ENCODE results near the gene TTLL6. TPM values are rescaled to one million over a fixed set of nuclear protein-coding genes. Genes with fewer than 3 reads are reported as not detected.

Gene TTLL6
- polyA plus RNA-seq, 2 of the 4 experiments (the other 2 are of a cell fraction), result 1.6 to 7.8 TPM

DNA sequence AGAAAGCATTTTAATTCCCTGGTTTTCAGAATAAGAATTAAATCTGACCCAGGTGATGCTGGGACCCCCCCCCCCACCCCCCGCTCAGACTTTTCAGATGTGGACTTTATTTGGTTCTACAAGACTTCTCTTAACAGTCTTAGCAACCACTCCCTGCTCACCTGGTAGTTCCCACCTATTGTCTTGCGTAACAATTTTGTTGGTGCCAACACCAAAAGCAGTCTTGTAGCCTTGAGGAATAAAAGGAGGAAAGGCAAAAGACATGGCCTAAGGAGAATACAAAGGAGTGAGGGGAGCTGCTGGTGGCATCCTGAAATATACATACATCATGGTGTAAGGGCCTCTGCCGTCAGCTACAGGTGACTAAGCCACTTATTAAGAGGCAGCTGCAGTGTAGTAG lies 5.0 kb downstream of the TTLL6 start:
- peaks cover 39% of the 10 kb centered on the region for H3K4me1 ChIP-seq
- 86% methylated on average over 2 of the region's 3 CpGs for WGBS (ENCODE audit: missing lambda C conversion rate)
- H3K4me3 ChIP-seq, result no peak overlapping the region
- no peak overlapping the region for H3K4me2 ChIP-seq
- no peaks in the 10 kb centered on the region for H3K9me3 ChIP-seq
- H3K27ac ChIP-seq, result peak overlapping the region in 1 of 2 experiments; percentile 46; a peak in 1 of 6 replicates
- FAIRE-seq (no peak), ATAC-seq (no peak), DNase-seq (ENCODE audit: low read depth in 1 of 2, low spot score in 1 of 2) (no peak)
- POLR2A ChIA-PET, result no interaction called here
- CTCF ChIA-PET, result interaction anchor here (1.1 to 70.2 kb wide), 7 partner anchors 10 to 220 kb away, joined by 3 to 3251 read pairs (median 41); partner anchors contain the start of genes ATP5MC1, CALCOCO2, HOXB13 and PRAC1
- peak in 1 of 2 experiments; percentile 56; a peak in 2 of 4 replicates for TF ChIP-seq CEBPB (IDR thresholded peaks at IDR 0.05)
- no peak for TF ChIP-seq ZFP36 (IDR thresholded peaks at IDR 0.05; ENCODE audit: borderline replicate concordance, partially characterized antibody)

DNA sequence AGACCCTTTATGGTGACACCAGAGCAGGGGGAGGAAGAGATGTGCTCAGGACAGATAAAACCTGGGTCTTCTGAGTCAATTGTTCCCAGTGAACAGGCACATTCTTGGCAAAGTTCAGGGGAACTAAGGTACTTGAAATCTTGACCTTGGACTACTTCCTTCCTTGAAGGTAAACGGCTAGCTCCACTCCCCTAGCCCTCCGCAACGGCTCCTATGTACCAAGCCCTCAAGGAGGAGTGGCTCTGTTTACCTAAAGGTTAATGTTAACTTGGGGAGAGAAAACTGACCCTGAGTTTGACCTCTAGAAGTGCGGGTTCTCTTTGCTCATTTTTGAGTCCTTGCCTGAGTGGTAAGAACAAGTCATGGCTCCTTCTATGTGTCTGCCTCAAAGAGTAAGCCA lies 7.8 kb downstream of the TTLL6 start:
- Histone ChIP-seq H3K4me2 (peak overlapping the region; percentile 74), H3K4me3 (no peak overlapping the region), H3K27ac (peak overlapping the region; percentile 76 to 81), H3K4me1 (peaks cover 43% of the 10 kb centered on the region), H3K9me3 (no peaks in the 10 kb centered on the region)
- ChIA-PET CTCF (interaction anchor here (0.9 to 70.2 kb wide), 7 partner anchors 6 to 223 kb away, joined by 3 to 3251 read pairs (median 91); partner anchors contain the start of genes ATP5MC1, CALCOCO2, HOXB13 and PRAC1), POLR2A (no interaction called here)
- FAIRE-seq (peak; percentile 46), DNase-seq (ENCODE audit: low read depth in 1 of 2, low spot score in 1 of 2) (peak in 1 of 2 experiments; percentile 70), ATAC-seq (peak in 1 of 2 experiments; percentile 40; a peak in 1 of 6 replicates)
- 4% methylated on average over 4 of the region's 4 CpGs for WGBS (ENCODE audit: missing lambda C conversion rate)
- TF ChIP-seq, protein P1, sequence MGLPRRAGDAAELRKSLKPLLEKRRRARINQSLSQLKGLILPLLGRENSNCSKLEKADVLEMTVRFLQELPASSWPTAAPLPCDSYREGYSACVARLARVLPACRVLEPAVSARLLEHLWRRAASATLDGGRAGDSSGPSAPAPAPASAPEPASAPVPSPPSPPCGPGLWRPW (IDR thresholded peaks at IDR 0.05), result no peak
- peak in 1 of 2 experiments; percentile 23; a peak in 1 of 5 replicates for TF ChIP-seq JUN (IDR thresholded peaks at IDR 0.05)

DNA sequence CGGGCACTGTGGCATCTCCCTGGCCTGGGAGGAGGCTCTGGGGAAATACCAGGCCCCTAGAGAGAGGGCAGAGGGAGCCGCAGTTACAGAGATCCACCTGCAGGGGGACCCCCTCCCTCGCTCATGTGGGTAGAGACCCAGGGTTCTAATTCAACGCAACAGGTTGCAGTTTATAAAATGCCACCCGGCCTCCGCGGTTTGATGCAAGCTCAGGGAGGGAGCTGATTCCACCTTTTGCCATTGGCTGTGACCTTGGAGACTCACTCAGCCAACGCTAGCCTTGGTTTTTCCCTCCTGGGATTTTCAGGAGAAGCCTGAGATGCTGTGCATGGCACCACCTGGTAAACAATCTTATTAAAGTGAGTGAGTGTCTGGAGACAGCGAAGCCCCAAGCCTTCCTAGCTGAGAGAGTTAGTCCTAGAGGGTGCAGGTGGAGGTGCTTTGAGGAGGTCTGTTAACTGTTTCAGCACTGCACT lies 12.1 kb downstream of the TTLL6 start:
- Histone ChIP-seq H3K4me3 (no peak overlapping the region), H3K4me2 (peak overlapping the region; percentile 77), H3K9me3 (no peaks in the 10 kb centered on the region), H3K27ac (peak overlapping the region; percentile 53 to 73), H3K4me1 (peaks cover 56% of the 10 kb centered on the region)
- TF ChIP-seq CEBPB (IDR thresholded peaks at IDR 0.05) (no peak; a peak in 1 of 4 replicates), ESRRA (IDR thresholded peaks at IDR 0.05; ENCODE audit: borderline replicate concordance, low read length) (peak; percentile 8; the same call in 1 of the 2 replicates), CHD4 (IDR thresholded peaks at IDR 0.05; ENCODE audit: borderline replicate concordance) (peak; percentile 83; the same call in 1 of the 2 replicates), ZNF302 (CRISPR knock-in tag; IDR thresholded peaks at IDR 0.05) (no peak), NFE2L2 (conservative IDR thresholded peaks at IDR 0.05; ENCODE audit: low read length) (0 out of 2 replicates have a peak, but pooled peaks have one; percentile 15), RAD21 (conservative IDR thresholded peaks at IDR 0.05 in 1 of 2, IDR thresholded peaks at IDR 0.05 in 1 of 2) (peak; percentile 99), SMC3 (IDR thresholded peaks at IDR 0.05) (peak; percentile 98)
- TF ChIP-seq, protein P2, sequence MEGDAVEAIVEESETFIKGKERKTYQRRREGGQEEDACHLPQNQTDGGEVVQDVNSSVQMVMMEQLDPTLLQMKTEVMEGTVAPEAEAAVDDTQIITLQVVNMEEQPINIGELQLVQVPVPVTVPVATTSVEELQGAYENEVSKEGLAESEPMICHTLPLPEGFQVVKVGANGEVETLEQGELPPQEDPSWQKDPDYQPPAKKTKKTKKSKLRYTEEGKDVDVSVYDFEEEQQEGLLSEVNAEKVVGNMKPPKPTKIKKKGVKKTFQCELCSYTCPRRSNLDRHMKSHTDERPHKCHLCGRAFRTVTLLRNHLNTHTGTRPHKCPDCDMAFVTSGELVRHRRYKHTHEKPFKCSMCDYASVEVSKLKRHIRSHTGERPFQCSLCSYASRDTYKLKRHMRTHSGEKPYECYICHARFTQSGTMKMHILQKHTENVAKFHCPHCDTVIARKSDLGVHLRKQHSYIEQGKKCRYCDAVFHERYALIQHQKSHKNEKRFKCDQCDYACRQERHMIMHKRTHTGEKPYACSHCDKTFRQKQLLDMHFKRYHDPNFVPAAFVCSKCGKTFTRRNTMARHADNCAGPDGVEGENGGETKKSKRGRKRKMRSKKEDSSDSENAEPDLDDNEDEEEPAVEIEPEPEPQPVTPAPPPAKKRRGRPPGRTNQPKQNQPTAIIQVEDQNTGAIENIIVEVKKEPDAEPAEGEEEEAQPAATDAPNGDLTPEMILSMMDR (IDR thresholded peaks at IDR 0.05), result peak; percentile 97
- TF ChIP-seq, protein P3, sequence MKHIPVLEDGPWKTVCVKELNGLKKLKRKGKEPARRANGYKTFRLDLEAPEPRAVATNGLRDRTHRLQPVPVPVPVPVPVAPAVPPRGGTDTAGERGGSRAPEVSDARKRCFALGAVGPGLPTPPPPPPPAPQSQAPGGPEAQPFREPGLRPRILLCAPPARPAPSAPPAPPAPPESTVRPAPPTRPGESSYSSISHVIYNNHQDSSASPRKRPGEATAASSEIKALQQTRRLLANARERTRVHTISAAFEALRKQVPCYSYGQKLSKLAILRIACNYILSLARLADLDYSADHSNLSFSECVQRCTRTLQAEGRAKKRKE (CRISPR knock-in tag; IDR thresholded peaks at IDR 0.05; ENCODE audit: low read depth), result no peak
- TF ChIP-seq, protein P4, sequence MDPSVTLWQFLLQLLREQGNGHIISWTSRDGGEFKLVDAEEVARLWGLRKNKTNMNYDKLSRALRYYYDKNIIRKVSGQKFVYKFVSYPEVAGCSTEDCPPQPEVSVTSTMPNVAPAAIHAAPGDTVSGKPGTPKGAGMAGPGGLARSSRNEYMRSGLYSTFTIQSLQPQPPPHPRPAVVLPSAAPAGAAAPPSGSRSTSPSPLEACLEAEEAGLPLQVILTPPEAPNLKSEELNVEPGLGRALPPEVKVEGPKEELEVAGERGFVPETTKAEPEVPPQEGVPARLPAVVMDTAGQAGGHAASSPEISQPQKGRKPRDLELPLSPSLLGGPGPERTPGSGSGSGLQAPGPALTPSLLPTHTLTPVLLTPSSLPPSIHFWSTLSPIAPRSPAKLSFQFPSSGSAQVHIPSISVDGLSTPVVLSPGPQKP (IDR thresholded peaks at IDR 0.05; ENCODE audit: low read depth, low read length), result no peak
- TF ChIP-seq, protein P5, sequence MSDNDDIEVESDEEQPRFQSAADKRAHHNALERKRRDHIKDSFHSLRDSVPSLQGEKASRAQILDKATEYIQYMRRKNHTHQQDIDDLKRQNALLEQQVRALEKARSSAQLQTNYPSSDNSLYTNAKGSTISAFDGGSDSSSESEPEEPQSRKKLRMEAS (IDR thresholded peaks at IDR 0.05), result 0 out of 2 replicates have a peak, but pooled peaks have one; percentile 26
- CTCF ChIA-PET, result interaction anchor here (0.6 to 70.2 kb wide), 54 partner anchors 10 to 655 kb away, joined by 3 to 3251 read pairs (median 4); partner anchors contain the start of genes ATP5MC1, CALCOCO2, HOXB13 and IGF2BP1
- FAIRE-seq (no peak), ATAC-seq (peak; percentile 95), DNase-seq (ENCODE audit: low read depth in 1 of 2, low spot score in 1 of 2) (peak; percentile 78 to 96)
- 6% methylated on average over 9 of the region's 9 CpGs for WGBS (ENCODE audit: missing lambda C conversion rate)
- POLR2A ChIA-PET, result interaction anchor here (1.5 kb wide), 1 partner anchor 74 kb away, joined by 3 read pairs; no protein-coding TSS in a partner anchor
